Kidney (tissue), 14 donors: ENCODE data around the gene MUSTN1. TPM values are rescaled to one million over a fixed set of nuclear protein-coding genes. Genes with fewer than 3 reads are reported as not detected.

Experiments
- DNase-seq, 5 donors: peaks; one replicate each; pipeline ENCODE4 v3.0.0-alpha.2; 2013 to 2020
- FAIRE-seq: peaks from 2 replicates; lab custom pipeline; 2012; peaks lifted over from hg19 to GRCh38; lab: Jason Lieb, UNC
- H3K27ac ChIP-seq, 2 donors: one replicate each; pipeline ENCODE4 v1.7.0; 2013; ENCODE audit warnings: low read depth in 2 of 2, low read length in 2 of 2, inconsistent platforms in 1 of 2
- H3K27me3 ChIP-seq: one replicate; pipeline ENCODE4 v1.7.1; 2013; ENCODE audit warnings: low read length, inconsistent platforms; ENCODE audit not compliant: control insufficient read depth, insufficient read depth
- H3K36me3 ChIP-seq, 3 donors: one replicate each; pipeline versions ENCODE4 v1.7.0 to v1.7.1; 2013; ENCODE audit warnings: low read length in 3 of 3, control low read depth in 1 of 3, inconsistent platforms in 1 of 3; ENCODE audit not compliant: insufficient read depth in 3 of 3, control insufficient read depth in 2 of 3
- H3K4me1 ChIP-seq, 3 donors: one replicate each; pipeline versions ENCODE4 v1.7.0 to v1.7.1; 2013; ENCODE audit warnings: low read length in 3 of 3, inconsistent platforms in 1 of 3, low read depth in 1 of 3; ENCODE audit not compliant: control insufficient read depth in 2 of 3, insufficient read depth in 2 of 3
- H3K4me3 ChIP-seq, 3 donors: one replicate each; pipeline versions ENCODE4 v1.7.0 to v1.8.1; 2013; ENCODE audit warnings: low read length in 3 of 3, control low read depth in 1 of 3, inconsistent platforms in 1 of 3
- H3K9ac ChIP-seq, 3 donors: one replicate each; pipeline versions ENCODE4 v1.7.0 to v1.7.1; 2013; ENCODE audit warnings: low read length in 3 of 3, control low read depth in 1 of 3, inconsistent platforms in 1 of 3
- H3K9me3 ChIP-seq, 3 donors: one replicate each; pipeline versions ENCODE4 v1.7.0 to v1.7.1; 2013; ENCODE audit warnings: low read length in 3 of 3, control low read depth in 1 of 3, inconsistent platforms in 1 of 3; ENCODE audit not compliant: control insufficient read depth in 2 of 3, insufficient read depth in 1 of 3
- intact Hi-C: fragments of 100-400 bp; cut with DNase I; formaldehyde crosslinking; loops from one replicate; pipeline ENCODE4 v1.11.1; 2022
- polyA plus RNA-seq: library from polyadenylated mRNA; stranded (reverse); fragments of 350-450 nt; fragmentation: Illumina TruSeq; extraction: RNeasy Lipid Tissue Mini Kit (QIAGEN cat#74804); gene quantifications from one replicate; pipeline ENCODE4 v1.2.3, GENCODE V29; 2014; ENCODE audit warnings: low read depth, low replicate concordance; ENCODE audit not compliant: insufficient read depth
- total RNA-seq: library from RNA; stranded (reverse); fragmentation: NEBNext Ultra II Directional; extraction: Animal tissue kit (Norgen Biotek cat#: 25700); gene quantifications from one replicate; pipeline ENCODE4 v1.2.1, GENCODE V29; 2021
- TF ChIP-seq, protein P1 (sequence below): IDR thresholded peaks from 3 replicates; pipeline ENCODE4 v1.5.1; 2012; ENCODE audit warnings: mild to moderate bottlenecking, moderate library complexity, borderline replicate concordance; ENCODE audit not compliant: insufficient read depth; ENCODE audit errors: extremely low read depth
- donor health status: control.
- donor health status: control.
- donor health status: control.
- donor health status: control.
- donor health status: control.
- donor health status: DM: yes; HTN: yes; CAD: no.
- donor health status: Normal renal cell carcinoma (clear cell type).

The MUSTN1 gene
- total and polyA plus RNA-seq, 2 donors from 2014 or later = 18.6 to 47.8 TPM

DNA sequence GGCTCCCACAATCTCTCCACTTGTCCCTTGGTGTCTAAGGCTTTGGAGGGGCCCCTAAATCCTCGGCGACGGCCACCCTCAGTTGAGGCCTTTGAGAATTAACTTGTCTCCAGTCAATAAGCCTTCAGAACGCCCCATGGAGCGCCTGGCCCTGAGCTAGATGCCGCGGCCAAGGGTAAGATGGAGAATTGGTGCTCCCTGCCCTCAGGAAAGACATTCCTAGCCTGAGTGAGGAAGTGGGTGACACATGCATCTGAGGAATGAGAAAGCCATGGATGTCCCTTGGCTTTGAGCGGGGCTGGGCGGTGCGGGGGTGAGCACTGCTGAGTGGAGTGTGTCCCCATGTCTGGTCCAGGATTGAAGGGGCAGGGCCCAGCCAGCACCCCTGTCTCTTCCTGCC is 17.6 kb downstream of the MUSTN1 start:
- FAIRE-seq = no peak
- Histone ChIP-seq H3K4me3 (no peak overlapping the region), H3K27me3 (no peaks in the 10 kb centered on the region), H3K36me3 (no peaks in the 10 kb centered on the region), H3K27ac (no peak overlapping the region), H3K9ac (no peak overlapping the region), H3K4me1 (no peaks in the 10 kb centered on the region), H3K9me3 (no peaks in the 10 kb centered on the region)
- TF ChIP-seq, protein P1, sequence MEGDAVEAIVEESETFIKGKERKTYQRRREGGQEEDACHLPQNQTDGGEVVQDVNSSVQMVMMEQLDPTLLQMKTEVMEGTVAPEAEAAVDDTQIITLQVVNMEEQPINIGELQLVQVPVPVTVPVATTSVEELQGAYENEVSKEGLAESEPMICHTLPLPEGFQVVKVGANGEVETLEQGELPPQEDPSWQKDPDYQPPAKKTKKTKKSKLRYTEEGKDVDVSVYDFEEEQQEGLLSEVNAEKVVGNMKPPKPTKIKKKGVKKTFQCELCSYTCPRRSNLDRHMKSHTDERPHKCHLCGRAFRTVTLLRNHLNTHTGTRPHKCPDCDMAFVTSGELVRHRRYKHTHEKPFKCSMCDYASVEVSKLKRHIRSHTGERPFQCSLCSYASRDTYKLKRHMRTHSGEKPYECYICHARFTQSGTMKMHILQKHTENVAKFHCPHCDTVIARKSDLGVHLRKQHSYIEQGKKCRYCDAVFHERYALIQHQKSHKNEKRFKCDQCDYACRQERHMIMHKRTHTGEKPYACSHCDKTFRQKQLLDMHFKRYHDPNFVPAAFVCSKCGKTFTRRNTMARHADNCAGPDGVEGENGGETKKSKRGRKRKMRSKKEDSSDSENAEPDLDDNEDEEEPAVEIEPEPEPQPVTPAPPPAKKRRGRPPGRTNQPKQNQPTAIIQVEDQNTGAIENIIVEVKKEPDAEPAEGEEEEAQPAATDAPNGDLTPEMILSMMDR = no peak
- DNase-seq = no peak
- intact Hi-C loops = no loop called here

DNA sequence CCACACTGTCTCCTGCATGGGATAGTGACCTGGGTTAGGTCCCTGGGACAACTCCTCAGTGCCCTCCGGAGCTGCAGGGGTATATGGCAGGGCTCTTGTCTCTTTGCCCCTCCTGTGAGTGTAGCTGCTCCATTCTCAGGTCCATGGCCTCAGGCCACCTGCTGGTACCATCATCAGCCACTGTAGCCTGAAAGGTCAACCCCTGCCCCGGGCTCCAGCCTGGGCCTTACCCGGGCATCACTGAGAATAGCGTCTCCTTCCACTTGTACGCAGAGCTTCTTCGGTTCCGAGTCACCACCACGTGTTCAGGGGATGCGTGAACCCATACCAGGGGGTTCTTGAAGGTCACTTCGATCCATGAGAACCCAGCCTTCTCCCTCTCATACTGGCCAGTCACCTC is 18.2 kb downstream of the MUSTN1 start:
- Histone ChIP-seq H3K9me3 (no peaks in the 10 kb centered on the region), H3K36me3 (no peaks in the 10 kb centered on the region), H3K27me3 (no peaks in the 10 kb centered on the region), H3K27ac (no peak overlapping the region), H3K9ac (no peak overlapping the region), H3K4me1 (no peaks in the 10 kb centered on the region), H3K4me3 (no peak overlapping the region)
- TF ChIP-seq, protein P1 = no peak
- no peak for DNase-seq
- FAIRE-seq = no peak
- intact Hi-C loops = no loop called here

DNA sequence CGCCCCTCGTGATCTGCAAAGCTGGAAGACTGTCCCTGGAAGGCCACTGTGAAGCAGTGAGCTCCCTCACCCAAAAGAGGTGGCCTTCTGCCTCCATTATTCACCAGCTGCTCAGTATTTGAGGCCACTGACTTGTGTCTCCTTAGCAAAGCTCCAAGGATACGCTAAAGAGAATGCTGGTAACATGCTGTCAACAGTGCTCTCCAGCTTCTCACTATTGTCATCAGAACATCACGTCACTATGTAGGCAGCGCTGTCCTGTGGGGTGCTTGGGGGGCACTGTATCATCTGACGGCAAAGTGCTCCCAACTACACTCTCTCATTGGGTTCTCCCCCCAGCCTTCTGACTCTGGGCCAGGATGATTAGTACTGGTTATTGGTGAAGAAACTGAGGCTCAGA is 18.6 kb downstream of the MUSTN1 start:
- TF ChIP-seq, protein P1 = no peak
- FAIRE-seq (no peak), DNase-seq (no peak)
- Histone ChIP-seq H3K27me3 (no peaks in the 10 kb centered on the region), H3K36me3 (no peaks in the 10 kb centered on the region), H3K27ac (no peak overlapping the region), H3K4me1 (no peaks in the 10 kb centered on the region), H3K9me3 (no peaks in the 10 kb centered on the region), H3K4me3 (no peak overlapping the region), H3K9ac (no peak overlapping the region)
- intact Hi-C loops = no loop called here

DNA sequence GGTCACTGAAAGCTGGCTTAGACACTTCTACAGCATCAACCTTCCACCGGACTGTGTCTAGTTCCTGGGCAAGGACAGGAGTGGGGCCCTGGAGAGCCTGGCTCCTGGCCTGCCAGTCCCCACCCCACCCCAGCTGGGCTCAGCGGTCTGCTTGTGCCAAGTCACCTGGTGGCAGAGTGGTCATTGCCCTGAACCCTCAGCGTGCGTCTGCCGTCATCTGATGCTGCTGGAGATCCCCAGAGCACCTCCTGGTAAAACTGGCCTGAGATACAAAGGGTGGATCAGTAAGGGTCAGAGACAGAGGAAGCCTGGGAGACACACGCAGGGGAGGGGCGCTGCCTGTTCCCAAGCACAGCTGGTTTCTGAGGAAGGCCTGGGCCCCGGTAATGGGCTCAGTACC is 21.0 kb downstream of the MUSTN1 start:
- intact Hi-C loops = no loop called here
- FAIRE-seq = no peak

More for the DNA sequence above, 21.0 kb downstream of the MUSTN1 start:
- no peak overlapping the region for H3K27ac ChIP-seq
- TF ChIP-seq, protein P1 = no peak
- H3K9ac ChIP-seq = no peak overlapping the region
- no peak overlapping the region for H3K4me3 ChIP-seq
- no peaks in the 10 kb centered on the region for H3K9me3 ChIP-seq
- H3K36me3 ChIP-seq = no peaks in the 10 kb centered on the region
- H3K27me3 ChIP-seq = no peaks in the 10 kb centered on the region
- H3K4me1 ChIP-seq = no peaks in the 10 kb centered on the region
- no peak for DNase-seq
